Activated CD8-positive, alpha-beta T cell treated with anti-CD3 and anti-CD28 coated beads, Interleukin-2, amount 10 ng/mL, durations not matched to agents 7 days and 5 days (primary cell): ENCODE results near the gene SPINDOC. TPM values are rescaled to one million over a fixed set of nuclear protein-coding genes. Genes with fewer than 3 reads are reported as not detected.
"Not testable (repeated sequence)": the region's sequence is repeated elsewhere in the genome, so short reads cannot be mapped to it uniquely, and the experiment has no call there.

Experiments used
- ATAC-seq: fragments of 150-1000 bp; cut with Tn5 transposase; one replicate; pipeline ENCODE4 v1.10.0; 2021; ENCODE audit warnings: moderate library complexity
- CTCF ChIA-PET: fragments of 350-600 bp; sonication (Branson Sonifier 250); formaldehyde crosslinking; loops from one replicate; lab custom pipeline; 2021; ENCODE audit warnings: antibody characterized with exemption; lab: Charles Lee
- POLR2A ChIA-PET: fragments of 350-600 bp; sonication (Branson Sonifier 250); formaldehyde crosslinking; loops from one replicate; lab custom pipeline; 2021; ENCODE audit warnings: antibody characterized with exemption; lab: Charles Lee
- DNase-seq: peaks from one replicate; pipeline ENCODE4 v3.0.0-alpha.2; 2020
- H3K27ac Mint-ChIP-seq: one replicate; pipeline ENCODE4 v1.8.0; 2021; ENCODE audit warnings: mild to moderate bottlenecking, mixed read lengths
- H3K27me3 Mint-ChIP-seq: one replicate; pipeline ENCODE4 v1.8.0; 2021; ENCODE audit warnings: low read depth, mixed read lengths
- H3K36me3 Mint-ChIP-seq: one replicate; pipeline ENCODE4 v1.8.0; 2021; ENCODE audit warnings: low read depth, mixed read lengths
- H3K4me1 Mint-ChIP-seq: one replicate; pipeline ENCODE4 v1.8.0; 2021; ENCODE audit warnings: low read depth, mixed read lengths
- H3K4me3 Mint-ChIP-seq: one replicate; pipeline ENCODE4 v1.8.0; 2021; ENCODE audit warnings: mild to moderate bottlenecking, mixed read lengths
- H3K9me3 Mint-ChIP-seq: one replicate; pipeline ENCODE4 v1.8.0; 2022; ENCODE audit warnings: mixed read lengths; ENCODE audit not compliant: insufficient read depth
- total RNA-seq, 2 experiments: library from RNA; stranded (reverse); gene quantifications; one replicate each; pipeline ENCODE4 v1.2.3, GENCODE V29; 2021

SPINDOC gene
- total RNA-seq, 2 experiments from 2014 or later = 49.1 to 50.4 TPM

GRCh38 chr11:63795066-63795465, 18.2 kb upstream of the SPINDOC start:
- POLR2A ChIA-PET = no interaction called here
- peaks cover 10% of the 10 kb centered on the region for H3K9me3 Mint-ChIP-seq
- DNase-seq = no peak
- H3K4me3 Mint-ChIP-seq = no peak overlapping the region
- H3K27me3 Mint-ChIP-seq = no peaks in the 10 kb centered on the region
- peaks cover 3% of the 10 kb centered on the region for H3K36me3 Mint-ChIP-seq
- no peak for ATAC-seq
- H3K27ac Mint-ChIP-seq = no peak overlapping the region
- CTCF ChIA-PET = interaction anchor here (0.6 kb wide), 1 partner anchor 112 kb away, joined by 3 read pairs; no protein-coding TSS in a partner anchor
- H3K4me1 Mint-ChIP-seq = no peaks in the 10 kb centered on the region

DNA sequence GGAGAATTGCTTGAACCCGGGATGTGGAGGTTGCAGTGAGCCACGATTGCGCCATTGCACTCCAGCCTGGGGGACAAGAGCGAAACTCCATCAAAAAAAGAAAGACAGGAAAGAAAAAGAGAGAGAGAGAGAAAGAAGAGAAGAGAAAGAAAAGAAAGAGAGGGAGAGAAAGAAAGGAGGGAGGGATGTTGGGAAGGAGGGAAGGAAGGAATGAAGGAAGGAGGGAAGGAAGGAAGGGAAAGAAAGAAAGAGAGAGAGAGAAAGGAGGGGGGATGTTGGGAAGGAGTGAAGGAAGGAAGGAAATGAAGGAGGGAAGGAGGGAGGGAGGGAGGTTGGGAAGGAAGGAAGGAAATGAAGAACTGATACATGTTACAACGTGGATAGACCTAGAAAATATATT, 12.3 kb upstream of the SPINDOC start:
- Mint-ChIP-seq H3K4me3 (no peak overlapping the region), H3K27me3 (no peaks in the 10 kb centered on the region), H3K27ac (no peak overlapping the region), H3K4me1 (no peaks in the 10 kb centered on the region), H3K9me3 (no peaks in the 10 kb centered on the region), H3K36me3 (no peaks in the 10 kb centered on the region)
- ChIA-PET CTCF (interaction anchor here (1.3 kb wide), 1 partner anchor 120 kb away, joined by 4 read pairs; no protein-coding TSS in a partner anchor), POLR2A (no interaction called here)
- ATAC-seq = no peak
- DNase-seq = no peak

DNA sequence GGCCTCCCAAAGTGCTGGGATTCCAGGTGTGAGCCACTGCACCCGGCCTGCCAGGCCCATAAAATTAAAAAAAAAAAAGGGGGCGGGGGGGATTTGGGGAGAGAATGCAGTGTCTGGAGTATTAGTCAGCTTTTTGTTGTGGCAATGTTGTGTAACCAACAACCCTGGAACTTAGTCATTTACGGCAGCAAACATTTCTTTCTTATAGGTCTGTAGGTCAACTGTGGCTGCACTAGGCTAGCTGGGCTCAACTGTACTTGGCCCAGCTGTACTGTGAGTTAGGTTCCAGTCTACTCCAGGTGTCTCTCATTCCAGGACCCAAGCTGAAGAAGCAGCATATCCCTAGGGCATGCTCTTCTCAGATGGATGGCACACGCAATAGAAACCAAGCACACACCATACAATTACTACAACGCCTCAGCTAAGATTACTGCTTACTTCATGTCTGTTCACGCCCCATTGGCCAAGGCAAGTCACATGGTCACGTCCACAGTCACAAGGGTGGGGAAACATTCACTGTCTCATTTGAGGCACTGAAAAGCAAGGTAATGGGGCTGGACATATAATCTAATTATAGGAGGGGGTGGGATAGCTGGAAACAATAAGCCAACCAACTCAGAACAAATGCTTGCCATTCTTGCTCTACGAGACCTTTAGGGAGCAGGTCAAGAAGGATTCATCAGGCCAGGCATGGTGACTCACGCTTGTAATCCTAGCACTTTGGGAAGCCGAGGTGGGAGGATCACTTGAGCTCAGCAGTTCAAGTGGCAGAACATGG, 10.4 kb upstream of the SPINDOC start:
- H3K9me3 Mint-ChIP-seq = no peaks in the 10 kb centered on the region
- no peaks in the 10 kb centered on the region for H3K4me1 Mint-ChIP-seq
- no peaks in the 10 kb centered on the region for H3K27me3 Mint-ChIP-seq
- H3K27ac Mint-ChIP-seq = no peak overlapping the region
- no peak for DNase-seq
- CTCF ChIA-PET = interaction anchor here (1.1 kb wide), 1 partner anchor 64 kb away, joined by 3 read pairs; no protein-coding TSS in a partner anchor
- H3K36me3 Mint-ChIP-seq = no peaks in the 10 kb centered on the region
- no peak for ATAC-seq
- POLR2A ChIA-PET = no interaction called here
- H3K4me3 Mint-ChIP-seq = no peak overlapping the region

DNA sequence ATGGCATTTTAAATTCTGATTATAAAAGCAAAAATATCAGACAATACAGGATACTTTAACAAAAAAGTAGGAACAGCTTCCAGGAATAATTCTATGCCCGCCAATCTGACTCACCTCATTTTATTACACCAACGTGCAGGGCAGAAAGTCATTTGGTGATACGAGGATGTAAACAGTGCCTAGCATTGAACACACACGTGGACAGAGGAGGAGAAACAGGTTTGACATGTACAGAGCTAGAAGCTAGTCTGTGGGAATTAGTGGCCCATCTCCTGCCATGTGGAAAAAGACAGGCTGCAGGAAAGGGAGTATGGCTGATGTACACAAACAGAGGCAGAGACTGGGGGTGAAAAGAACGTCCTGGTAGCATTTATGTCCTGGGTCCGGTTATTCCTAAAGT, 9.0 kb upstream of the SPINDOC start:
- CTCF ChIA-PET = no interaction called here
- Mint-ChIP-seq H3K4me3 (no peak overlapping the region), H3K27ac (no peak overlapping the region), H3K4me1 (no peaks in the 10 kb centered on the region), H3K36me3 (no peaks in the 10 kb centered on the region), H3K9me3 (no peaks in the 10 kb centered on the region), H3K27me3 (no peaks in the 10 kb centered on the region)
- DNase-seq = no peak
- ATAC-seq = no peak
- POLR2A ChIA-PET = no interaction called here

DNA sequence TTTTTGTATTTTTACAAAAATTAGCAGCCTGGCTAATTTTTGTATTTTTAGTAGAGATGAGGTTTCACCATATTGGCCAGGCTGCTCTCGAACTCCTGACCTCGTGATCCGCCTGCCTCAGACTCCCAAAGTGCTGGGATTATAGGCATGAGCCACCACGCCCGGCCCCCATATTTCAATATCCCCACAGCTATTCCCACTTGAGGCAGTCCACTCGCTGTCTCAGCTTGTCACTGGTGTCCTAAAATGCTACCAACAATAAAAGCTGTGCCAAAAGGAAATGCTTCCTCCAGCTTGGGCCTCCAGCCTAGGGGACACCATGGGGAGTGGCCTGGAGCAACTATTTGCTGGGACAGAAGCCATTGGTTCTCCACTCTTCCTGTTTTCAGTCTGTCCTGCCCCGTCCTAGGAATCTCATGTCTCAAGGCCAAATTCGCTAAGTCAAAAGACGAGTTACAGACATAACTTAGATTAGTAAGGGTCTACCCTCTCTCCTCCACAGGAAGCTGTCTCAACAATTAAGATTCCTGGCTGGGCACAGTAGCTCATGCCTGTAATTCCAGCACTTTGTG, 7.3 kb upstream of the SPINDOC start:
- H3K4me1 Mint-ChIP-seq = peaks cover 2% of the 10 kb centered on the region
- ChIA-PET CTCF (interaction anchor here (0.6 to 0.8 kb wide), 2 partner anchors 39 to 167 kb away, joined by 3 read pairs; no protein-coding TSS in a partner anchor), POLR2A (no interaction called here)
- no peaks in the 10 kb centered on the region for H3K9me3 Mint-ChIP-seq
- H3K36me3 Mint-ChIP-seq = no peaks in the 10 kb centered on the region
- ATAC-seq (no peak), DNase-seq (no peak)
- no peaks in the 10 kb centered on the region for H3K27me3 Mint-ChIP-seq
- H3K27ac Mint-ChIP-seq = no peak overlapping the region
- no peak overlapping the region for H3K4me3 Mint-ChIP-seq

DNA sequence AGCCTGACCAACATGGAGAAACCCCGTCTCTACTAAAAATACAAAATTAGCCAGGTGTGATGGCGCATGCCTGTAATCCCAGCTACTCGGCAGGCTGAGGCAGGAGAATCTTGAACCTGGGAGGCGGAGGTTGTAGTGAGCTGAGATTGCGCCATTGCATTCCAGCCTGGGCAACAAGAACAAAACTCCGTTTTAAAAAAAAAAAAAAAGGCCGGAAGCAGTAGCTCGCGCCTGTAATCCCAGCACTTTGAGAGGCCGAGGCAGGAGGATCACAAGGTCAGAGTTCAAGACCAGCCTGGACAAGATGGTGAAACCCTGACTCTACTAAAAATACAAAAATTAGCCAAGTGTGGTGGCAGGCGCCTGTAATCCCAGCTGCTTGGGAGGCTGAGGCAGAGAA, 2.9 kb upstream of the SPINDOC start:
- H3K36me3 Mint-ChIP-seq, ATAC-seq, POLR2A ChIA-PET, H3K27ac Mint-ChIP-seq, DNase-seq, H3K9me3 Mint-ChIP-seq, H3K4me3 Mint-ChIP-seq, H3K27me3 Mint-ChIP-seq: not testable (repeated sequence)
- H3K4me1 Mint-ChIP-seq = peaks cover 28% of the 10 kb centered on the region
- CTCF ChIA-PET = interaction anchor here (0.9 kb wide), 1 partner anchor 68 kb away, joined by 3 read pairs; no protein-coding TSS in a partner anchor

GRCh38 chr11:63811522-63811921, 1.7 kb upstream of the SPINDOC start:
- peaks cover 17% of the 10 kb centered on the region for H3K36me3 Mint-ChIP-seq
- ChIA-PET POLR2A (no interaction called here), CTCF (interaction anchor here (0.8 kb wide), 1 partner anchor 134 kb away, joined by 3 read pairs; no protein-coding TSS in a partner anchor)
- peaks cover 37% of the 10 kb centered on the region for H3K4me1 Mint-ChIP-seq
- DNase-seq (no peak), ATAC-seq (no peak)
- H3K9me3 Mint-ChIP-seq = no peaks in the 10 kb centered on the region
- H3K27me3 Mint-ChIP-seq = no peaks in the 10 kb centered on the region
- no peak overlapping the region for H3K27ac Mint-ChIP-seq
- H3K4me3 Mint-ChIP-seq = no peak overlapping the region

- Mint-ChIP-seq H3K27me3 (no peaks in the 10 kb centered on the region), H3K27ac (peak overlapping the region; percentile 72), H3K9me3 (no peaks in the 10 kb centered on the region), H3K4me3 (peak overlapping the region; percentile 85), H3K4me1 (peaks cover 40% of the 10 kb centered on the region), H3K36me3 (peaks cover 35% of the 10 kb centered on the region)
- ATAC-seq (peak; percentile 43), DNase-seq (peak; percentile 61)
- CTCF ChIA-PET = interaction anchor here (1.0 to 1.8 kb wide), 3 partner anchors 45 to 102 kb away, joined by 3 to 4 read pairs (median 3); no protein-coding TSS in a partner anchor
- POLR2A ChIA-PET = interaction anchor here (0.6 kb wide), 1 partner anchor 1410 kb away, joined by 5 read pairs; no protein-coding TSS in a partner anchor
These were observed 517 bp downstream of the SPINDOC start for GRCh38 chr11:63813563-63814382.

DNA sequence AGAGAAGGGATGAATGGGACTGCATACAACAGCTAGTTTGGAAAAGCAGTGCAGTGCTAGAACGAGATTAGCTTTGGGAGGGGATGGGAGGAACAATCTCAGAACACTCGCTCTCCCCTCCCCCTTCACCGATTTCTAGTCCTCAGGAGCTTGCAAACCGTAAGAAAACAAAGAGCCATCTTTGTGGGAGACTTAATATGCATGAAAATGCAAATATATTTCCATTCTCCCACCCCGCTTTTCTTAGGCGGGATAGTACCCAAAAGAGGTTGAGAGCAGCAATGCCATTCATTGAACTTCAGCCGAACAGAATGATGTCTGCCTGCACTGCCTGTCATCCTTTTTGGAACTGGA, 1.1 kb downstream of the SPINDOC start:
- Mint-ChIP-seq H3K9me3 (no peaks in the 10 kb centered on the region), H3K27ac (peak overlapping the region; percentile 49), H3K4me1 (peaks cover 40% of the 10 kb centered on the region), H3K27me3 (no peaks in the 10 kb centered on the region), H3K36me3 (peaks cover 37% of the 10 kb centered on the region), H3K4me3 (peak overlapping the region; percentile 85)
- ChIA-PET CTCF (interaction anchor here (1.0 to 1.8 kb wide), 3 partner anchors 45 to 101 kb away, joined by 3 to 4 read pairs (median 3); no protein-coding TSS in a partner anchor), POLR2A (interaction anchor here (0.6 kb wide), 1 partner anchor 1410 kb away, joined by 5 read pairs; no protein-coding TSS in a partner anchor)
- ATAC-seq = no peak
- DNase-seq = no peak

DNA sequence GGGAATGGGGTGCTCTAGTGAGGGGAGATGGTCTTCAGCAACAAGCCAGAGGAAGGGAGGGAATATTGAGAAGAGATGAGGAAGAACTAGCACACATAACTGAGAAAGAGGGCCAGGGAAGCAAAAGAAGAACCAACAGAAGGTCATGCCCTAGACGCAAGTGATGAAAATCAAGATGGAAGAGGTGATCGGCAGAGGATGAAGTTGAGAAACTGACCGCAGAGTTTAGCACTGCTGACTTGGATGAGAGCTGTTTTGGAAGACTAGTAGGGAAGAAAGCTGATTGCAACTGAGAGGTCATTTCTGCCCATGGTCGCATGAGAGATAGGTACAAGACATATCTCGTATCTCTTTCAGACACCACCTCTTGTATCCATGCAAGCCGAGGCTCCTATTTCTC, 2.9 kb downstream of the SPINDOC start:
- Mint-ChIP-seq H3K36me3 (peaks cover 49% of the 10 kb centered on the region), H3K27me3 (no peaks in the 10 kb centered on the region), H3K27ac (no peak overlapping the region), H3K4me3 (no peak overlapping the region), H3K4me1 (peaks cover 36% of the 10 kb centered on the region), H3K9me3 (no peaks in the 10 kb centered on the region)
- ChIA-PET POLR2A (no interaction called here), CTCF (no interaction called here)
- DNase-seq (no peak), ATAC-seq (no peak)

DNA sequence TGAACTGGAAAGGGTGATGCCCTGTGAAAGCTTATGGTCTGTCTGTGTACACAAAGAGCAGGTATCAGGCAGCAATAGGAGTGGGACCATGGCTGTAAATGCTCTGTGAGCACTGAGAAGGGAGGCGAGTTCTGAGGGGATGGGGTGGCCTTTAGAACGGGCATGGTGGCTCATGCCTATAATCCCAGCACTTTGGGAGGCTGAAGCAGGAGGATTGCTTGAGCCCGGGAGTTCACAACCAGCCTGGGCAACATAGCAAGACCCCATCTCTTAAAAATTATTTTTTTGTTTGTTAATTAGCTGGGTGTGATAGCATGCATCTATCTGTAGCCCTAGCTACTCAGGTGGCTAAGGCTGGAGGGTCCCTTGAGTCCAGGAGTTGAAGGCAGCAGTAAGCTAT, 3.5 kb downstream of the SPINDOC start:
- POLR2A ChIA-PET = interaction anchor here (0.6 kb wide), 1 partner anchor 507 kb away, joined by 3 read pairs; no protein-coding TSS in a partner anchor
- no peak for ATAC-seq
- Mint-ChIP-seq H3K4me3 (no peak overlapping the region), H3K36me3 (peaks cover 54% of the 10 kb centered on the region), H3K4me1 (peaks cover 34% of the 10 kb centered on the region), H3K27ac (no peak overlapping the region), H3K27me3 (no peaks in the 10 kb centered on the region), H3K9me3 (no peaks in the 10 kb centered on the region)
- DNase-seq = no peak
- CTCF ChIA-PET = interaction anchor here (0.5 kb wide), 1 partner anchor 346 kb away, joined by 3 read pairs; no protein-coding TSS in a partner anchor
